HepG2 (cell line): ENCODE measurements around the gene ZBTB32. TPM values are rescaled to one million over a fixed set of nuclear protein-coding genes. Genes with fewer than 3 reads are reported as not detected.

Source experiments
- ATAC-seq: fragments of 200-7000 bp; cut with Tn5 transposase; 3 replicates; pipeline ENCODE4 v1.9.1; 2020; ENCODE audit warnings: mild to moderate bottlenecking, moderate library complexity
- BruUV-seq: library from RNA; stranded (reverse); fragments of 400-500 nt; replicated peaks from 2 replicates; lab custom pipeline; 2021; lab: Mats Ljungman, UMichigan
- CTCF ChIA-PET: fragments of 300-600 bp; formaldehyde crosslinking; extraction: SDS; loops from one replicate; lab custom pipeline; 2021; ENCODE audit warnings: low total read pairs, inconsistent platforms, low intra/inter-chr PET ratio; lab: Yijun Ruan, JAX
- POLR2A ChIA-PET: fragments of 350-600 bp; sonication (Branson Sonifier 250); formaldehyde crosslinking; loops from one replicate; lab custom pipeline; 2020; ENCODE audit warnings: antibody characterized with exemption, inconsistent platforms; lab: Yijun Ruan, JAX
- DNase-seq: peaks from one replicate; pipeline ENCODE4 v3.0.0-alpha.2; 2015; ENCODE audit warnings: low spot score
- FAIRE-seq: peaks from 3 replicates; lab custom pipeline; 2011; peaks lifted over from hg19 to GRCh38; lab: Jason Lieb, UNC
- H2AFZ ChIP-seq: one replicate; pipeline ENCODE4 v1.6.1; 2011; ENCODE audit warnings: low read length, inconsistent platforms
- H3K27ac ChIP-seq: fragments of 300-600 bp; 3 replicates; pipeline ENCODE4 v1.8.0; 2011; ENCODE audit warnings: mixed run types, mild to moderate bottlenecking, mixed read lengths, low read length, inconsistent platforms; ENCODE audit not compliant: insufficient read depth; ENCODE audit errors: extremely low read length
- H3K27me3 ChIP-seq, 2 experiments: fragments of 200-600 bp in 1 of 2; 2 replicates in 1 of 2; 3 replicates in 1 of 2; pipeline versions ENCODE4 v1.6.0 to v1.8.0; 2011; ENCODE audit warnings: low read length in 2 of 2, mild to moderate bottlenecking in 2 of 2, moderate library complexity in 2 of 2, inconsistent platforms in 1 of 2; ENCODE audit not compliant: insufficient read depth in 2 of 2, control insufficient read depth in 1 of 2
- H3K36me3 ChIP-seq, 2 experiments: fragments of 200-600 bp in 1 of 2; replicated peaks in 1 of 2; 2 replicates in 1 of 2; 3 replicates in 1 of 2; pipeline versions ENCODE4 v1.5.1 to v1.8.0; 2011; ENCODE audit warnings: low read length in 2 of 2, inconsistent platforms in 1 of 2; ENCODE audit not compliant: insufficient read depth in 2 of 2, control insufficient read depth in 1 of 2
- H3K4me1 ChIP-seq: 2 replicates; pipeline ENCODE4 v1.5.1; 2012; ENCODE audit warnings: low read length, inconsistent platforms; ENCODE audit not compliant: insufficient read depth
- H3K4me2 ChIP-seq: 2 replicates; pipeline ENCODE4 v1.6.0; 2011; ENCODE audit warnings: low read depth, low read length, inconsistent platforms
- H3K4me3 ChIP-seq, 3 experiments: fragments of 200-600 bp in 1 of 3; sonication (generic), shearing (Covaris generic) in 1 of 3; replicated peaks in 1 of 3; 2 replicates each; pipeline ENCODE4 v1.5.1; 2011 to 2016; ENCODE audit warnings: low read length in 3 of 3, inconsistent platforms in 2 of 3, low read depth in 2 of 3, mild to moderate bottlenecking in 2 of 3, control low read depth in 1 of 3, mixed read lengths in 1 of 3; ENCODE audit not compliant: insufficient read depth in 1 of 3
- H3K79me2 ChIP-seq: one replicate; pipeline ENCODE4 v1.6.1; 2011; ENCODE audit warnings: low read length, inconsistent platforms; ENCODE audit not compliant: insufficient read depth
- H3K9ac ChIP-seq: 2 replicates; pipeline ENCODE4 v1.6.0; 2011; ENCODE audit warnings: mild to moderate bottlenecking, low read depth, low read length, inconsistent platforms; ENCODE audit not compliant: insufficient read depth
- H3K9me3 ChIP-seq: 2 replicates; pipeline ENCODE4 v1.5.1; 2012; ENCODE audit warnings: mild to moderate bottlenecking, low read length
- H4K20me1 ChIP-seq: 2 replicates; pipeline ENCODE4 v1.6.0; 2011; ENCODE audit warnings: inconsistent platforms, mild to moderate bottlenecking, low read length, moderate library complexity; ENCODE audit not compliant: insufficient read depth
- ARID4A ChIP-seq: sonication (generic); formaldehyde crosslinking; IDR thresholded peaks from 2 replicates; pipeline ENCODE4 v1.5.0; 2020; ENCODE audit warnings: mild to moderate bottlenecking, missing genetic modification reagents, borderline replicate concordance
- ARNTL ChIP-seq: sonication (generic); formaldehyde crosslinking; IDR thresholded peaks from 2 replicates; pipeline ENCODE4 v1.4.0; 2020; ENCODE audit warnings: mild to moderate bottlenecking, missing genetic modification reagents
- ETV5 ChIP-seq: IDR thresholded peaks from 2 replicates; pipeline ENCODE4 v1.6.1; 2018; ENCODE audit warnings: missing biosample characterization, missing genetic modification reagents, inconsistent platforms, borderline replicate concordance
- GATAD2A ChIP-seq: IDR thresholded peaks from 2 replicates; pipeline ENCODE4 v1.6.1; 2016
- GZF1 ChIP-seq: sonication (generic); formaldehyde crosslinking; IDR thresholded peaks from 2 replicates; pipeline ENCODE4 v1.5.1; 2020; ENCODE audit warnings: mild to moderate bottlenecking, missing genetic modification reagents
- HDAC1 ChIP-seq: sonication (generic); formaldehyde crosslinking; IDR thresholded peaks from 2 replicates; pipeline ENCODE4 v1.5.1; 2020; ENCODE audit warnings: mild to moderate bottlenecking, missing genetic modification reagents
- HNRNPUL1 ChIP-seq: fragments of 200-400 bp; formaldehyde crosslinking; IDR thresholded peaks from 2 replicates; pipeline ENCODE4 v1.6.1; 2017; ENCODE audit warnings: low read depth, mild to moderate bottlenecking, low read length, moderate library complexity
- NFE2L1 ChIP-seq: sonication (generic); formaldehyde crosslinking; IDR thresholded peaks from 2 replicates; pipeline ENCODE4 v1.4.0; 2020; ENCODE audit warnings: missing genetic modification reagents, mild to moderate bottlenecking, borderline replicate concordance
- PHF21A ChIP-seq: sonication (generic); formaldehyde crosslinking; IDR thresholded peaks from 2 replicates; pipeline ENCODE4 v1.5.0; 2020; ENCODE audit warnings: mild to moderate bottlenecking, missing genetic modification reagents
- SOX13 ChIP-seq, 3 experiments: fragments of 450-650 bp in 1 of 3; sonication (generic) in 1 of 3; formaldehyde crosslinking in 1 of 3; IDR thresholded peaks in 2 of 3; conservative IDR thresholded peaks in 1 of 3; 2 replicates each; pipeline versions ENCODE4 v1.5.0 to v1.6.1; 2016 to 2020; ENCODE audit warnings: antibody characterized with exemption in 1 of 3, mild to moderate bottlenecking in 1 of 3, missing compliant biosample characterization in 1 of 3, missing genetic modification reagents in 1 of 3, moderate library complexity in 1 of 3
- SOX6 ChIP-seq, 2 experiments: fragments of 450-650 bp in 1 of 2; sonication (generic) in 1 of 2; formaldehyde crosslinking in 1 of 2; IDR thresholded peaks; 2 replicates each; pipeline versions ENCODE4 v1.4.0 to v1.6.1; 2017 to 2020; ENCODE audit warnings: antibody characterized with exemption in 1 of 2, mild to moderate bottlenecking in 1 of 2, missing genetic modification reagents in 1 of 2
- SRSF9 ChIP-seq: fragments of 200-400 bp; formaldehyde crosslinking; IDR thresholded peaks from 2 replicates; pipeline ENCODE4 v1.6.1; 2018; ENCODE audit warnings: borderline replicate concordance, mild to moderate bottlenecking, low read depth, low read length; ENCODE audit not compliant: insufficient read depth, poor library complexity, severe bottlenecking
- TFAP4 ChIP-seq: sonication (generic); IDR thresholded peaks from 2 replicates; pipeline ENCODE4 v1.6.1; 2016; ENCODE audit warnings: low read depth, borderline replicate concordance
- ZMYM2 ChIP-seq: sonication (generic); formaldehyde crosslinking; IDR thresholded peaks from 2 replicates; pipeline ENCODE4 v1.8.0; 2022; ENCODE audit warnings: mild to moderate bottlenecking, missing genetic modification reagents
- ZNF205 ChIP-seq: IDR thresholded peaks from 2 replicates; pipeline ENCODE4 v1.6.1; 2018; ENCODE audit warnings: missing biosample characterization, missing genetic modification reagents
- ZNF260 ChIP-seq: sonication (generic); formaldehyde crosslinking; IDR thresholded peaks from 2 replicates; pipeline ENCODE4 v1.4.0; 2020; ENCODE audit warnings: missing genetic modification reagents, low read depth, mild to moderate bottlenecking, borderline replicate concordance
- ZNF792 ChIP-seq: IDR thresholded peaks from 2 replicates; pipeline ENCODE4 v1.6.1; 2016
- WGBS: methylation state at CpG from one replicate; pipeline ENCODE4 v1.1.6; 2017; ENCODE audit warnings: low lambda C conversion rate; 5-methylcytosine and 5-hydroxymethylcytosine counted together
- in situ Hi-C: cut with HindIII; loops from 2 replicates; pipeline ENCODE4 v1.10.0; 2017; ENCODE audit warnings: low pct_unique_long_range_greater_than_20kb; ENCODE audit not compliant: extremely low pct_ligation_motif_present
- intact Hi-C: fragments of 100-400 bp; cut with micrococcal nuclease; formaldehyde crosslinking; loops from one replicate; pipeline ENCODE4 v1.10.0; 2022; ENCODE audit not compliant: unreplicated experiment
- polyA plus RNA-seq, 8 experiments: library from polyadenylated mRNA; depleted of rRNA in 3 of 8; stranded (reverse) in 7 of 8; unstranded in 1 of 8; fragments of >200 nt; fragmentation: Illumina TruSeq in 4 of 8; extraction: Trizol in 4 of 8; gene quantifications; 2 replicates each; pipeline versions ENCODE4 v1.2.1 to v1.2.3, GENCODE V29; 2011 to 2016; ENCODE audit warnings: low read depth in 4 of 8, missing spikeins in 1 of 8, mixed read lengths in 1 of 8; ENCODE audit not compliant: insufficient read depth in 1 of 8
- total RNA-seq, 5 experiments: library from RNA; depleted of rRNA; stranded (reverse); fragments of >200 nt; fragmentation: Illumina TruSeq; extraction: Trizol; gene quantifications; 2 replicates each; pipeline ENCODE4 v1.2.3, GENCODE V29; 2016; ENCODE audit warnings: low read depth in 1 of 5

The ZBTB32 gene
- total and polyA plus RNA-seq, 2 of the 13 experiments (the other 11 are each of a cell fraction or from before 2014, with no cell fraction given): not detected

- peak; percentile 66 for FAIRE-seq
- ChIA-PET CTCF (interaction anchor here (6.1 kb wide), 1 partner anchor 20 kb away, joined by 201 read pairs; the partner anchor contains the start of gene KMT2B), POLR2A (interaction anchor here (1.3 kb wide), 1 partner anchor 44 kb away, joined by 4 read pairs; no protein-coding TSS in a partner anchor)
- H2AFZ ChIP-seq: no peak overlapping the region
- no peaks in the 10 kb centered on the region for H3K36me3 ChIP-seq
- H3K4me1 ChIP-seq: peaks cover 35% of the 10 kb centered on the region
- no TSS peak for BruUV-seq
- H3K27ac ChIP-seq: peak overlapping the region; percentile 59
- H3K9me3 ChIP-seq: no peaks in the 10 kb centered on the region
- intact Hi-C loops: loop anchor here (10.0 kb wide), 2 partner anchors 48 to 118 kb away; partner anchors contain the start of genes IGFLR1, LIN37, PRODH2 and PSENEN
- H3K27me3 ChIP-seq: no peaks in the 10 kb centered on the region
- no peaks in the 10 kb centered on the region for H4K20me1 ChIP-seq
- 12% methylated on average over 4 of the region's 4 CpGs for WGBS
- H3K4me3 ChIP-seq: no peak overlapping the region
- peak; percentile 59 for ATAC-seq
- in situ Hi-C loops: loop anchor here (10.0 kb wide), 1 partner anchor 118 kb away; the partner anchor contains the start of gene PRODH2
- H3K9ac ChIP-seq: no peak overlapping the region
- H3K4me2 ChIP-seq: peak overlapping the region; percentile 62
- DNase-seq: peak; percentile 79
- no peaks in the 10 kb centered on the region for H3K79me2 ChIP-seq
- TF ChIP-seq HNRNPUL1 (no peak), SOX6 (IDR thresholded peaks at IDR 0.05) (no peak), SOX6 (CRISPR knock-in tag; IDR thresholded peaks at IDR 0.05) (peak; percentile 87), ZMYM2 (CRISPR knock-in tag) (0 out of 2 replicates have a peak, but pooled peaks have one; percentile 25), NFE2L1 (CRISPR knock-in tag) (no peak), SOX13 (IDR thresholded peaks at IDR 0.05) (no peak), SOX13 (CRISPR knock-in tag; conservative IDR thresholded peaks at IDR 0.05 in 1 of 2, IDR thresholded peaks at IDR 0.05 in 1 of 2) (peak in 1 of 2 experiments; percentile 84; a peak in 2 of 4 replicates), ZNF260 (CRISPR knock-in tag) (no peak), GATAD2A (CRISPR knock-in tag) (0 out of 2 replicates have a peak, but pooled peaks have one; percentile 26), SRSF9 (no peak), ZNF792 (CRISPR knock-in tag) (no peak), ARNTL (CRISPR knock-in tag) (no peak), TFAP4 (peak; percentile 79; the same call in 1 of the 2 replicates), PHF21A (CRISPR knock-in tag) (0 out of 2 replicates have a peak, but pooled peaks have one; percentile 44), ZNF205 (CRISPR knock-in tag) (0 out of 2 replicates have a peak, but pooled peaks have one; percentile 16), ARID4A (CRISPR knock-in tag) (peak; percentile 17; the same call in 1 of the 2 replicates), HDAC1 (peak; percentile 48; the same call in 1 of the 2 replicates), ETV5 (CRISPR knock-in tag) (peak; percentile 56; the same call in 1 of the 2 replicates), GZF1 (CRISPR knock-in tag) (no peak)
Observed at GRCh38 chr19:35696835-35697234, 7.5 kb upstream of the ZBTB32 start.
